NCI-H2196 (cell line): ENCODE measurements around the gene RAB44.
A peak's percentile ranks its signal among the peaks of the same experiment; 100 is the strongest.

Source experiments
- DNase-seq: peaks from one replicate; lab custom pipeline; 2025; ENCODE audit not compliant: unreplicated experiment; lab: John Stamatoyannopoulos, UW

The RAB44 gene

GRCh38 chr6:36730424-36731380 is 33.1 kb downstream of the RAB44 start:
- no peak for DNase-seq

GRCh38 chr6:36731622-36732310 is 34.1 kb downstream of the RAB44 start:
- DNase-seq = no peak

GRCh38 chr6:36733300-36733699 is 35.7 kb downstream of the RAB44 start:
- no peak for DNase-seq

DNA sequence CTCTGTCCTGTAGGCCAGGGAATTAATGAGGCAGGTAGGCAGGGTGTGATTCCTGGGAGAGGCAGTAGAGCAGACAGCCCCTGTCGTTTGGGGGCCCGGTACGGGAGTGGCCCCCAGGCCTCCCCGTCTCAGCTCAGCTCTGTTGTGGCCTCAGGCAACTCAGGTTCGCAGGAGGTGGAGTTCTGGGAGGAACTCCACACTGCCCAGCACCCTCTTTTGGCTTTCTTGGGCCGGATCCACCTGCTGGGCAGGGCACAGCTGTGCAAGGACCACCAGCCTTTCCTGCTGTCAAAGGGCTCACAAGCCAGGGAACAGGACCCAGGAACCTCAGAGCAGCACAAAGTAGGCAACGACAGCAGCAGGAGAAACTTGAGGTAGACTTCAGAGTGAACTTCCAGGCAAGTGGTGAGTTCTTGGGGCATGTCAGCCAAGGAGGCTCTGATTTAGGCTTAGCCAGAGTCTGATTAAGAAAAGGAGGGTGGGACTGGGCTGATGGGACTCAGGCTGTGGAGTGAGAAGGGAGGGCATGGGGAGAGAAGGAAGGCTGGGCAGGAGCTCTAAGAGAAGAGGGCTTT is 36.9 kb downstream of the RAB44 start:
- no peak for DNase-seq

DNA sequence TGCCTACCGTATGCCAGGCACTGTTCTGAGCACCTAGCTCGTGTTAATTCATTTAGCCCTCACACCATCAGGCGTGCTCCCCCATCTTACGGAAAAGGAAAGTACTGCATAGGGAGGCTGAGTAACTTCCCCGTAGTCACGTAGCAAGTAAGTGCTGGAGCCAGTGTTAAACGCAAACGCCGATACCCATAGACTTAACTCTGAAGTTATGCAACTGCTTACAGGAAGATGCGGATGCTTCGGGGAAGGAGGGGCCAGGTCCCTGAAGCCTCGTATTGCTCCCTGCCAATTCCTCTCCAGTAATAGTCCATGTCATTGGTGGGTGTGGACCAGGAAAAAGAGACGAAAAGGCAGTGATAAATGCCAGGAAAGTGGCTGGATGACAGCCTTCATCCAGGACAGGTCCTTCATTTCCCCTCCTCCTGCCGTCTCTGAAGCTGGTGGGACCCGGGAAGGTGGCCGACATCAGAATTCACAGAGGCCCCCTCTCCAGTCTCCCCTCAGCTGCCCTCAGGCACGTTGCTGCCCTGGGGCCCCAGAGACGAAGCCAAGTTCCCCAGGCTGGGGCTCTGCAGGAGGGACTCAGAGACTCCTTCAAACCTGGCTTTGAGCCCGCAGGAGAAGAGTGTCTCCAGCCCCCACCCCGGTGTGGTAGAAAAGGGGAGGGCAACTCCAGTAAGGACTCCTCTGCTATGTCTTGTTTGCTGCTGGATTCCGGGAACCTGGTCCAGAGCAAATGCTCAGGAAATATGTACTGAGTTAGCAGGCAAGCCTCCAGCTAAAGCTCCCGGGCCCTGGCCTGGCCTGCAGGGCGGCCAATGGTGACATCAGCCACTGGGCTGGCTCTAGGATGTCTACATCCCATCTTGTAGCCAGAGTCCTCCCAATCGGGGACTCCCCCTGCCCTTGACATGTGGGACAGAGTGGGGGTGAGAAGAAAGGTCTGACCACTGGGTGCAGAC is 37.8 kb downstream of the RAB44 start:
- peak; percentile 43 for DNase-seq

DNA sequence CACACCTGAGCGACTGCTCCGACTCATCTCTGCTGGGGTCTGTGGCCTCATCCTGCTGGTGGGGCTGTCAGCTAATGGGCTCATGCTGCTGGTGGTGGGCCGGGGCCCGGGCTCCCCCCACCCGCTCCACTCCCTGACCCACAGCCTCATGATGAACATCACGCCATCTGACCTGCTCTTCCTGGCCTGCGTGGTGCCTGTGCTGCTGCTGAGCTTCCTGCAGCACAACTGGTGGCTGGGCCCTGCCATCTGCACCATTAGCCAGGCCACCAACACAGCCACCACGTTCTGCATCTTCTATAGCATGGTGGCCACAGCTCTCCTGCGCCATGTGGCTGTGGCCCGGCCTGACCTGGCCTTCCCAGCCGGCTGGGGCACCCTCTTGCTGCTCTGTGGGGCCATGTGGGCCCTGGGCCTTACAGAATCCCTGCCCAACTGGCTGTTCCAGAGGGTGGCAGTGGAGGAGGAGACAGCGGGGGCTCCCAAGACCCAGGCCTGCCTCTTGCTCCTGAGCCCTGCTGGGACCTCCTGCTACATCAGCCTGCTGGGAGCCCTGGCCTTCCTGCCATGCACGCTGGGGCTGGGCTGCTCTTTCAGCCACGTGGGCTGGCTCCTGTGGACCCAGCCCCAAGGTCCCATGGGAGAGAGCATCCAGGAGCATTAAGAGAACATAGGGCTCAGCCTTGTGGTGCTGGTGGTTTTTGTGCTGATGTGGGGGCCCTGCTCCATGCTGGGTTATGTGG is 39.6 kb downstream of the RAB44 start:
- DNase-seq = no peak

GRCh38 chr6:36738108-36738507 is 40.5 kb downstream of the RAB44 start:
- no peak for DNase-seq

DNA sequence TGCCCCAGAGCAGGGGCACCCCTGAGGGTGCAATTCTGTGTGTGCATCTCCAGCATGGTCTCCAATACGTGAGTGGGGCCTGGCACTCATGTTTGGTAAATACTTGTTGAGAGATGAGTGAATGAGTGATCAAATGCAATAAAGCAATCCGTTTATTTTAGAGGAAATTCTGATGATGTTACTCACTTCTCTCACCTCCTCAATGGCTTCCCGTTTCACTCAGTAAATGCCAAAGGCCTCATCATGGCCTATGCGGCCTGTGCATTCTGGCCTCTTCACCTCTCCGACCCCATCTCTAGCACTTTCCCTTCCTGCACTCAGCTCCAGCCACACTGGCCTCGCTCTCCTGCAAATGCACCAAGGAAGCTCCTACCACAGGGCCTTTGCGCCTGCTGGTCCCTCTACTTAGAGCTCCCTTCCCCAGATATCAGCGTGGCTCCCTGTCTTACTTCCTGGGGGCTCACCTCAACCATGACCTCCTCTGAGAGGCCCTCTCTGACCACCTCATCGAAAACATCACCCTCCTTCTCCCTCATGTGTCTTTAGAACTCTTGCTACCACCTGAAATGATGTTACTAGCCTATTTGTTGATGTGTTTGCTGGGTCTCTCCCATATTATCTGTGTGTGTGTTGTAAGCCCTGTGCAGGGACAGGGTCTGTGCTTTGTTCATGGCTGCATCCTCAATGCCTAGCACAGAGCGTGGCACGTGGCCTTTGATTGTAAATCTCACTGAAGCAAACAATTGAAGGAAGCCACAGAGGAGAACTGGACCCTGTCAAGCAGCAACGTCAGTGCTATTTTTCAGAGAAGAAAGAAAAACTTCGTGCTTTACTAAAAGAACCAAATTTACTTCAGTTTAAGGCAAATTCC is 42.6 kb downstream of the RAB44 start:
- no peak for DNase-seq

DNA sequence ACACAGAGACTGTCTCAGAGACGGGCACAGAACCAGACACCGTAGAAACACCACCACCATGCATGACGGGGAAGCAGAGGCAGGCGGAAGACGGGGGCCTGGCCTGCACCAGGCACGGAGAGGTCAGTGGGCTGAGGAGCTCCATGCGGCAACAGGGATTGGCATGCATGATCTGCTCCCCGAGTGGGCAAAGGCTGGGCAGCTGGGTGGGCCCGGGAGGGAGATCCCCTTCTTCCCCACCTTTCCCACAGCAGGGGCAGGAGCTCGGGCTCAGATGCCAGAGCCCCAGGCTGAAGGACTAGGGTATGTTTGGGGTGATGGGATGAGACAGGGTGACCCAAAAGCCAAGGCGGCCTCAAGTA is 43.2 kb downstream of the RAB44 start:
- no peak for DNase-seq

DNA sequence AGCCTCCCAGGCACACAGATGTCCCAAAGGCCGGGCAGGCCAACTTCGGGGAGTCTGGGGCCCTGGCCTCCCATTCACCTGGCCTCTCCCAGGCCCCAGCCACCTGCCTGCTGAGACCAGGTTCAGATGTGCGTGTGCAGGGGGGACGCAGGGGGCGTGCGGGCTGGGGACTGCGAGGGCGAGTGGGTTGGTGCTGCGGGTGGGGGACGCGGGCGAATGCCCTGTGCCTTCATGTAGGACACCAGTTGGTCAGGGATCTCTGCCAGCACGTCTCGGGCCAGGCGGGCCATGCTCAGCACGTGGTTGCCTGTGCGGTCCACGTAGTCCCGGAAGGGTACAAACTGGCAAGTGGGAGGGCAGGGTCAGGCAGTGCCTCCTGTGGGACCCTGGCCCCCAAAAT is 44.5 kb downstream of the RAB44 start:
- no peak for DNase-seq

DNA sequence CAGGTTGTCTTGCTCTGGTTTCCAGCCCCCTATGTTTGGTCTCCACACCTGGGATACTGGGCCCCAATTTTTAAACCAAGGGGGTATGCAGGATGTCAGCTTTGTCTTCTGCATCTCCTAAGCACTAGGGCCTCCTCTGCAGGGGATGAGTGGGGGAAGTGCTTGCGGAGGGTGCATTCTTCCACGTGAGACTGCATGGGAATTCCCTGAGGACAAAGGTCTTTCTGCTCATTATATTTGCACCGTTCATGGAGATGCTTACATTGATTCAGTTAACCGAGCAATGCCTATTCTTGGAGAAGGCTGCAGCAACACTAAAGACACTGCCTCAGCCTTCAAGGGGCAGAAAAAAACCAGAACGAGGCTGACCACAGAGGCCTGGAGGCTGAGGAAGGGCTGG is 45.4 kb downstream of the RAB44 start:
- no peak for DNase-seq

- DNase-seq = no peak
Observed at GRCh38 chr6:36743538-36744303, 46.1 kb downstream of the RAB44 start.

- DNase-seq = no peak
Observed at GRCh38 chr6:36744304-36744673, 46.7 kb downstream of the RAB44 start.

GRCh38 chr6:36745283-36745682 is 47.7 kb downstream of the RAB44 start:
- DNase-seq = no peak

GRCh38 chr6:36745836-36746235 is 48.2 kb downstream of the RAB44 start:
- DNase-seq = no peak

DNA sequence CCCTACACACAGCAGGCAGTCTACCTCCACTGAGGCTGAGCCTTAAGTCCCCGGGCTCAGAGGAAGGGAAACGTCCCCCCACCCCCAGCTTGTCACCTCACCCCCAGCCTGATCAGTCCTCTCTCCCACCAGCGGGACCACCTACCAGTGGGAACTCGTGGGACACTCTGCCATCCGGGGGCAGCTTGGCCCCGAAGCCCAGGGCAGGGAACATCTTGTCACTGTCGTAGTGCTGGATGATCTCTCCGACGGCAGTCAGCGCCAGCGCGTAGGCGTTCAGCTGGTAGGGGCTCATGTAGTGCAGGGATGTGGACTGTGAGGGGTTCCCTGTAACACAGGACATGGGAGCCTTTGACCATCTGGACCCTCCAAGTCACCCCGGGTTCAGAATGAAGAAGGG is 48.6 kb downstream of the RAB44 start:
- no peak for DNase-seq

DNA sequence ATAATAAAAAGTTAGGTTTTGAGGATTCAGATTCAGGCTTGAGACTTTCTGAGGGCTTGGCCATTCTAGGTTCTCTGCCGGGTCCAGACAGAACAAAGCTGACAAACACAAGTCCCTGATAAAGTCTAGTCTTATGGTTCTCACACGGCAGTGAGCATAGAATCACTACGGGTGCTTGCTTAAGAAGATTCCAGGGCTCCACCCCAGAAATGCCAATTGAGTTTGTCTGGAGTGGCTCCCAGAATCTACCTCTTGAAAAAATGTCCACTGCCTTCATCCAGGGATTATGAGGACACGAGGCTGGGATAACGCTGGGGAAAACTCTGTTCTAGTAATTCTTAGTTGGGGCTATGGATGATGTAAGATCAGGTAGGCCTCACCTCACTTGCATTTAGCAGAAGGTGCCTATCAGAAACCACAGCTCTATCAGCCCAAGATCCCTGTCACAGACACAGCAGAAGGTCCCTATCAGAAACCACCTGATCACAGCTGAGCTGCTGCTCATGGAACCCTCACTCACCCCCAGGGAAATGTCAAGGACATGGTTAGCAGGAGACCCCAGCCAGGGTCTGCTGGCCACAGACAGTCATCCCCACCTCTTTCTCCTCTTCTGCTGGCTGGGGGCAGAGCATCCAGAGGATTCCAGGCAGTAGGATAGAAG is 52.3 kb downstream of the RAB44 start:
- DNase-seq = no peak

GRCh38 chr6:36751091-36751490 is 53.5 kb downstream of the RAB44 start:
- DNase-seq = no peak
